GM12891 (cell line): ENCODE measurements around the gene TEDC1.

ENCODE experiments used
- PAX5 ChIP-seq: IDR thresholded peaks from 2 replicates; pipeline ENCODE4 v1.6.1; 2011; ENCODE audit warnings: low read length, moderate library complexity, mild to moderate bottlenecking; ENCODE audit not compliant: insufficient read depth, severe bottlenecking
- POLR2A ChIP-seq: IDR thresholded peaks from 2 replicates; pipeline ENCODE4 v1.6.1; 2011; ENCODE audit warnings: low read depth, low read length, control low read depth
- POLR2AphosphoS5 ChIP-seq: IDR thresholded peaks from 2 replicates; pipeline ENCODE4 v1.6.1; 2011; ENCODE audit warnings: low read depth, low read length, control low read depth
- POU2F2 ChIP-seq: IDR thresholded peaks from 2 replicates; pipeline ENCODE4 v1.6.1; 2011; ENCODE audit warnings: low read depth, mild to moderate bottlenecking, control low read depth, low read length, moderate library complexity
- TAF1 ChIP-seq: IDR thresholded peaks from 2 replicates; pipeline ENCODE4 v1.6.1; 2011; ENCODE audit warnings: low read depth, low read length, control low read depth

- TF ChIP-seq TAF1 (no peak), POLR2AphosphoS5 (no peak), POLR2A (no peak), PAX5 (no peak), POU2F2 (no peak)
Measured at GRCh38 chr14:105531088-105531893, 40.2 kb downstream of the TEDC1 start.
